CD4-positive, alpha-beta T cell treated with Interleukin-6 at 100 ng/mL for 8 hours (primary cell): ENCODE data around the gene CD1D.
"Not testable (repeated sequence)": the region's sequence is repeated elsewhere in the genome, so short reads cannot be mapped to it uniquely, and the experiment has no call there.

Experiments used
- DNase-seq: peaks from one replicate; pipeline ENCODE4 v3.0.0-alpha.2; 2020; ENCODE audit warnings: mixed read lengths, low spot score

The CD1D gene

GRCh38 chr1:158176849-158177699 is 3.6 kb upstream of the CD1D start:
- DNase-seq = not testable (repeated sequence)

- DNase-seq = no peak
These were observed 2.8 kb upstream of the CD1D start for GRCh38 chr1:158177700-158178450.

GRCh38 chr1:158179301-158180041 is 1.2 kb upstream of the CD1D start:
- no peak for DNase-seq

GRCh38 chr1:158181577-158181922 is 855 bp downstream of the CD1D start:
- DNase-seq = no peak

GRCh38 chr1:158185770-158186169 is 5.1 kb downstream of the CD1D start:
- no peak for DNase-seq

GRCh38 chr1:158186180-158186579 is 5.5 kb downstream of the CD1D start:
- DNase-seq = no peak

GRCh38 chr1:158188611-158189010 is 7.9 kb downstream of the CD1D start:
- no peak for DNase-seq

- DNase-seq = no peak
These were observed 8.9 kb downstream of the CD1D start for GRCh38 chr1:158189624-158190023.

- no peak for DNase-seq
These were observed 10.6 kb downstream of the CD1D start for GRCh38 chr1:158191299-158191698.

- DNase-seq = no peak
These were observed 15.8 kb downstream of the CD1D start for GRCh38 chr1:158196461-158196860.

GRCh38 chr1:158199849-158200248 is 19.2 kb downstream of the CD1D start:
- DNase-seq = no peak

- no peak for DNase-seq
These were observed 19.8 kb downstream of the CD1D start for GRCh38 chr1:158200527-158200926.

GRCh38 chr1:158203693-158204457 is 23.2 kb downstream of the CD1D start:
- DNase-seq = peak; percentile 27

GRCh38 chr1:158204458-158204827 is 23.7 kb downstream of the CD1D start:
- DNase-seq = no peak

GRCh38 chr1:158208586-158209116 is 28.0 kb downstream of the CD1D start:
- DNase-seq = no peak

- no peak for DNase-seq
These were observed 31.6 kb downstream of the CD1D start for GRCh38 chr1:158212320-158212719.

- not testable (repeated sequence) for DNase-seq
These were observed 42.8 kb downstream of the CD1D start for GRCh38 chr1:158223445-158223844.

GRCh38 chr1:158227904-158228623 is 47.4 kb downstream of the CD1D start:
- DNase-seq = no peak
